Neural cell (in vitro differentiated cells): ENCODE measurements around the gene TRIM62. TPM values are rescaled to one million over a fixed set of nuclear protein-coding genes. Genes with fewer than 3 reads are reported as not detected.

Experiments used
- H2AFZ ChIP-seq: fragments of 200-600, 300-800 bp; sonication (generic), shearing (Covaris generic); 2 replicates; pipeline ENCODE4 v1.6.0; 2014; ENCODE audit warnings: low read depth, mild to moderate bottlenecking, antibody characterized with exemption, low read length, moderate library complexity
- H3F3A ChIP-seq: fragments of 200-600 bp; shearing (Covaris generic); 2 replicates; pipeline ENCODE4 v1.6.1; 2016; ENCODE audit warnings: mild to moderate bottlenecking, moderate library complexity, mixed read lengths, antibody characterized with exemption, low read length; ENCODE audit not compliant: insufficient read depth, poor library complexity, severe bottlenecking
- H3K27ac ChIP-seq: fragments of 200-600, 300-800 bp; sonication (generic), shearing (Covaris generic); 2 replicates; pipeline ENCODE4 v1.5.1; 2014; ENCODE audit warnings: mild to moderate bottlenecking, low read length, moderate library complexity
- H3K27me3 ChIP-seq: fragments of 300-800, 200-600 bp; sonication (generic), shearing (Covaris generic); 2 replicates; pipeline ENCODE4 v1.6.0; 2014; ENCODE audit warnings: mild to moderate bottlenecking, low read depth, low read length, moderate library complexity; ENCODE audit not compliant: insufficient read depth
- H3K36me3 ChIP-seq: fragments of 300-800, 200-600 bp; sonication (generic), shearing (Covaris generic); 2 replicates; pipeline ENCODE4 v1.5.1; 2014; ENCODE audit warnings: mild to moderate bottlenecking, antibody characterized with exemption, low read length, moderate library complexity; ENCODE audit not compliant: insufficient read depth
- H3K4me2 ChIP-seq: fragments of 300-800, 200-600 bp; sonication (generic), shearing (Covaris generic); 2 replicates; pipeline ENCODE4 v1.6.0; 2014; ENCODE audit warnings: mild to moderate bottlenecking, low read length
- H3K4me3 ChIP-seq: fragments of 300-800, 200-600 bp; sonication (generic), shearing (Covaris generic); 2 replicates; pipeline ENCODE4 v1.5.1; 2014; ENCODE audit warnings: mild to moderate bottlenecking, low read length, moderate library complexity
- H3K79me2 ChIP-seq: fragments of 200-600 bp; shearing (Covaris generic); replicated peaks from 2 replicates; pipeline ENCODE4 v1.6.0; 2014; ENCODE audit warnings: mild to moderate bottlenecking, low read length, moderate library complexity; ENCODE audit not compliant: insufficient read depth
- H3K9ac ChIP-seq: fragments of 300-800, 200-600 bp; sonication (generic), shearing (Covaris generic); 2 replicates; pipeline ENCODE4 v1.6.1; 2016; ENCODE audit warnings: mild to moderate bottlenecking, low read length, mixed read lengths
- H3K9me2 ChIP-seq: fragments of 200-600 bp; shearing (Covaris generic); 2 replicates; pipeline ENCODE4 v1.6.1; 2016; ENCODE audit warnings: mild to moderate bottlenecking, low read length, mixed read lengths; ENCODE audit not compliant: insufficient read depth
- H3K9me3 ChIP-seq: fragments of 200-600, 300-800 bp; sonication (generic), shearing (Covaris generic); 2 replicates; pipeline ENCODE4 v1.6.1; 2016; ENCODE audit warnings: mild to moderate bottlenecking, mixed run types, low read length, moderate library complexity, mixed read lengths
- H4K20me1 ChIP-seq: fragments of 200-600 bp; shearing (Covaris generic); 2 replicates; pipeline ENCODE4 v1.6.1; 2016; ENCODE audit warnings: mild to moderate bottlenecking, mixed run types; ENCODE audit not compliant: insufficient read depth
- CTCF ChIP-seq: fragments of 450-650 bp; IDR thresholded peaks from 2 replicates; pipeline ENCODE4 v1.5.1; 2014; ENCODE audit warnings: antibody characterized with exemption, mild to moderate bottlenecking, moderate library complexity; ENCODE audit not compliant: poor library complexity, severe bottlenecking
- EP300 ChIP-seq: fragments of 450-650 bp; conservative IDR thresholded peaks from 2 replicates; pipeline ENCODE4 v1.6.1; 2014; ENCODE audit warnings: antibody characterized with exemption, mild to moderate bottlenecking, moderate library complexity; ENCODE audit not compliant: poor library complexity, severe bottlenecking
- EZH2 ChIP-seq: fragments of 200-600, 300-800 bp; shearing (Covaris generic), sonication (generic); IDR thresholded peaks from 2 replicates; pipeline ENCODE4 v1.6.1; 2014; ENCODE audit warnings: antibody characterized with exemption, low read length, borderline replicate concordance, mild to moderate bottlenecking; ENCODE audit not compliant: insufficient read depth, poor library complexity, severe bottlenecking
- MXI1 ChIP-seq: fragments of 450-650 bp; conservative IDR thresholded peaks from 2 replicates; pipeline ENCODE4 v1.6.1; 2014; ENCODE audit warnings: antibody characterized with exemption, mild to moderate bottlenecking; ENCODE audit not compliant: poor library complexity, severe bottlenecking
- POLR2AphosphoS5 ChIP-seq: IDR thresholded peaks from 2 replicates; pipeline ENCODE4 v1.6.1; 2012
- RAD21 ChIP-seq: fragments of 450-650 bp; conservative IDR thresholded peaks from 2 replicates; pipeline ENCODE4 v1.6.1; 2014; ENCODE audit warnings: antibody characterized with exemption, mild to moderate bottlenecking, moderate library complexity
- REST ChIP-seq: IDR thresholded peaks from 2 replicates; pipeline ENCODE4 v1.6.1; 2012; ENCODE audit warnings: borderline replicate concordance
- SMC3 ChIP-seq: fragments of 450-650 bp; conservative IDR thresholded peaks from 2 replicates; pipeline ENCODE4 v1.6.1; 2014; ENCODE audit warnings: antibody characterized with exemption, mild to moderate bottlenecking, moderate library complexity; ENCODE audit not compliant: poor library complexity
- TAF1 ChIP-seq: IDR thresholded peaks from 2 replicates; pipeline ENCODE4 v1.6.1; 2012; ENCODE audit warnings: low read depth
- polyA plus RNA-seq: library from polyadenylated mRNA; depleted of rRNA; stranded (reverse); fragments of >200 nt; gene quantifications from 2 replicates; pipeline ENCODE4 v1.2.3, GENCODE V29; 2014

Gene TRIM62
- polyA plus RNA-seq, 1 donor from 2014 or later, result 4.3 TPM

DNA sequence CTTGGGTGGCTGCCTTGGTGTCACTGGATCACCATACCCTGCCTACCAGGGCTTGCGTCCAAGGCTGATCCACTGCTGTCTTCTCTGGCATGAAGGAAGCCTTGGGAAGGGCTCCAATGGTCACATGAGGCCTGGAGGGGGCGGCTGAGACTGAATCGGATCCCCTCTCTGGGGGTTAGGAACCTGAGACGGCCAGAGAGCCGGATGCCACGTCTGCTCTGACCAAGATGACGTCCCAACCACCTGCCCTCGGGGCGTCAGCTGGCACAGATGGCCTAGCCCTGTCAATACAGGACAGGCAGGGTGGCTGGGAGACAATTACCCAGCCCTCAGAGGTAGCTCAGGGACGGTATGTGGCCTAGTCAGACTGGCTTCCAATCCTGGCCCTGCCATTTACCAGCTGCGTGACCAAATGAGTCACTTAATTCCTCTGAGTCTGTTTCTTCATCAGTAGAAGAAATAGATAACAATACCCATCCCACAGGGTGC, 5.4 kb downstream of the TRIM62 start:
- Histone ChIP-seq H2AFZ (no peak overlapping the region), H3K4me2 (no peak overlapping the region), H3K4me3 (no peak overlapping the region), H3K27me3 (no peaks in the 10 kb centered on the region), H3K9me2 (no peaks in the 10 kb centered on the region), H3F3A (no peaks in the 10 kb centered on the region), H3K79me2 (no peaks in the 10 kb centered on the region), H3K9ac (no peak overlapping the region), H4K20me1 (no peaks in the 10 kb centered on the region), H3K36me3 (no peaks in the 10 kb centered on the region), H3K27ac (no peak overlapping the region), H3K9me3 (no peaks in the 10 kb centered on the region)
- TF ChIP-seq SMC3, result no peak
- TF ChIP-seq RAD21, result no peak
- no peak for TF ChIP-seq MXI1
- TF ChIP-seq TAF1, result no peak
- no peak for TF ChIP-seq EP300
- no peak for TF ChIP-seq CTCF
- TF ChIP-seq REST, result no peak
- no peak for TF ChIP-seq POLR2AphosphoS5
- no peak for TF ChIP-seq EZH2

GRCh38 chr1:33175865-33176264, 6.0 kb downstream of the TRIM62 start:
- H3K27ac ChIP-seq, result no peak overlapping the region
- no peaks in the 10 kb centered on the region for H3K27me3 ChIP-seq
- no peaks in the 10 kb centered on the region for H3K79me2 ChIP-seq
- no peak overlapping the region for H3K9ac ChIP-seq
- no peaks in the 10 kb centered on the region for H3F3A ChIP-seq
- no peak overlapping the region for H2AFZ ChIP-seq
- TF ChIP-seq MXI1, result no peak
- no peak for TF ChIP-seq EP300
- no peak for TF ChIP-seq POLR2AphosphoS5
- no peak for TF ChIP-seq RAD21
- TF ChIP-seq SMC3, result no peak
- no peak for TF ChIP-seq TAF1
- TF ChIP-seq EZH2, result no peak
- H3K4me3 ChIP-seq, result no peak overlapping the region
- no peak overlapping the region for H3K4me2 ChIP-seq
- H4K20me1 ChIP-seq, result no peaks in the 10 kb centered on the region
- no peaks in the 10 kb centered on the region for H3K9me3 ChIP-seq
- H3K9me2 ChIP-seq, result no peaks in the 10 kb centered on the region
- no peaks in the 10 kb centered on the region for H3K36me3 ChIP-seq
